Neural crest cell (in vitro differentiated cells): ENCODE measurements around the gene OR10A6. TPM values are rescaled to one million over a fixed set of nuclear protein-coding genes. Genes with fewer than 3 reads are reported as not detected.

Experiments
- DNase-seq: peaks from one replicate; pipeline ENCODE4 v3.0.0; 2021; ENCODE audit warnings: low read depth, mixed read lengths, low spot score
- H3K27ac Mint-ChIP-seq: one replicate; pipeline ENCODE4 v1.8.0; 2021; ENCODE audit warnings: mild to moderate bottlenecking, mixed read lengths; ENCODE audit not compliant: unreplicated experiment
- H3K27me3 Mint-ChIP-seq: 2 replicates; pipeline ENCODE4 v1.8.0; 2021; ENCODE audit warnings: low read depth, mild to moderate bottlenecking, mixed read lengths
- H3K36me3 Mint-ChIP-seq: 2 replicates; pipeline ENCODE4 v1.8.0; 2021; ENCODE audit warnings: low read depth, mild to moderate bottlenecking, mixed read lengths
- H3K4me1 Mint-ChIP-seq: 2 replicates; pipeline ENCODE4 v1.8.0; 2021; ENCODE audit warnings: mixed read lengths
- H3K4me3 Mint-ChIP-seq: one replicate; pipeline ENCODE4 v1.8.0; 2021; ENCODE audit warnings: mild to moderate bottlenecking, mixed read lengths
- H3K9me3 Mint-ChIP-seq: 2 replicates; pipeline ENCODE4 v1.8.0; 2021; ENCODE audit warnings: mixed read lengths
- total RNA-seq: library from RNA; stranded (reverse); gene quantifications from 2 replicates; pipeline ENCODE4 v1.2.1, GENCODE V29; 2021
- TF ChIP-seq, protein P1 (sequence below): fragments of 200-600 bp; sonication (generic); conservative IDR thresholded peaks from 2 replicates; pipeline ENCODE4 v1.5.0; 2021; ENCODE audit warnings: antibody characterized with exemption, mild to moderate bottlenecking

Gene OR10A6
- total RNA-seq, 1 donor from 2014 or later: not detected

GRCh38 chr11:7969756-7970646 is 38.9 kb upstream of the OR10A6 start:
- Mint-ChIP-seq H3K4me3 (no peak overlapping the region), H3K4me1 (no peaks in the 10 kb centered on the region), H3K27me3 (peaks cover 14% of the 10 kb centered on the region), H3K9me3 (no peaks in the 10 kb centered on the region), H3K36me3 (no peaks in the 10 kb centered on the region), H3K27ac (no peak overlapping the region)
- DNase-seq: no peak
- TF ChIP-seq, protein P1, sequence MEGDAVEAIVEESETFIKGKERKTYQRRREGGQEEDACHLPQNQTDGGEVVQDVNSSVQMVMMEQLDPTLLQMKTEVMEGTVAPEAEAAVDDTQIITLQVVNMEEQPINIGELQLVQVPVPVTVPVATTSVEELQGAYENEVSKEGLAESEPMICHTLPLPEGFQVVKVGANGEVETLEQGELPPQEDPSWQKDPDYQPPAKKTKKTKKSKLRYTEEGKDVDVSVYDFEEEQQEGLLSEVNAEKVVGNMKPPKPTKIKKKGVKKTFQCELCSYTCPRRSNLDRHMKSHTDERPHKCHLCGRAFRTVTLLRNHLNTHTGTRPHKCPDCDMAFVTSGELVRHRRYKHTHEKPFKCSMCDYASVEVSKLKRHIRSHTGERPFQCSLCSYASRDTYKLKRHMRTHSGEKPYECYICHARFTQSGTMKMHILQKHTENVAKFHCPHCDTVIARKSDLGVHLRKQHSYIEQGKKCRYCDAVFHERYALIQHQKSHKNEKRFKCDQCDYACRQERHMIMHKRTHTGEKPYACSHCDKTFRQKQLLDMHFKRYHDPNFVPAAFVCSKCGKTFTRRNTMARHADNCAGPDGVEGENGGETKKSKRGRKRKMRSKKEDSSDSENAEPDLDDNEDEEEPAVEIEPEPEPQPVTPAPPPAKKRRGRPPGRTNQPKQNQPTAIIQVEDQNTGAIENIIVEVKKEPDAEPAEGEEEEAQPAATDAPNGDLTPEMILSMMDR: no peak

DNA sequence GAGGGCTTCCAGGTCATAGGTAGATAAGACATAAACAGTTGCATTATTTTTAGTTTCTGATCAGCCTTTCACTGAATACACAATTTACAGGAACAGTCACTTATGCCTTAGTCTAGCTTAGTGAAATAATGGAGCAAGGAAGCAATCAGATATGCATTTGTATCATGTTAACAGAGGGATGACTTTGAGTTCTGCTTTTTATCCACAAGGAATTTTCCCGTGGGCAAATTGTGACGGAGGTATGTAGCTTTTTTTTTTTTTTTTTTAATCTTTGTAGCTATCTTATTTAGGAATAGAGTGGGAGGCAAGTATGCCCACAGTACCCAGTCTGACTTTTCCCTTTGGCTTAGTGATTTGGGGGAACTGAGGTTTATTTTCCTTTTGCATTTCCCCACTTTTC is 37.6 kb upstream of the OR10A6 start:
- Mint-ChIP-seq H3K4me3 (no peak overlapping the region), H3K36me3 (no peaks in the 10 kb centered on the region), H3K4me1 (no peaks in the 10 kb centered on the region), H3K9me3 (no peaks in the 10 kb centered on the region), H3K27me3 (peaks cover 14% of the 10 kb centered on the region), H3K27ac (no peak overlapping the region)
- no peak for DNase-seq
- TF ChIP-seq, protein P1: no peak

- Mint-ChIP-seq H3K27me3 (peaks cover 11% of the 10 kb centered on the region), H3K36me3 (no peaks in the 10 kb centered on the region), H3K9me3 (no peaks in the 10 kb centered on the region), H3K4me3 (no peak overlapping the region), H3K27ac (no peak overlapping the region), H3K4me1 (no peaks in the 10 kb centered on the region)
- no peak for DNase-seq
- TF ChIP-seq, protein P1: no peak
Observed at GRCh38 chr11:7967826-7968225, 36.8 kb upstream of the OR10A6 start.

DNA sequence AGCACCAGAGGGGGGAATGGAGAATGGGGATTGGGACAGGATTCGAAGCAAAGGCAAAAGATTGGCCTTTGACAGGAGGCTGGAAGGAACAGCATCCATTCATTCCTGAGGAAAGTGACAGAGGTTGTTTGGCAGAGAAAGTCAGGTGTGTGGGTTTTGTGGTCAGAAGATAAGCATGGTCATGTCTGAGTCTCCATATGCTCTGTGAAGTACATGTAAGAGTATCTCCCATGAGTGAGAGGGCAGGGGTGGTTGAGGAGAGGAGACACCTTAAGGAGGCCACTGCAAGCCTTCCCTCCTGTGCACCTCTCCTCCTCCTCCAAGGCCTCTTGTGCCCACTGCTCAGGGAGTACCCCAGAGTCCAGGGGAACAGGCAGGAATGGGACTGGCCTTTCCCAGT is 36.0 kb upstream of the OR10A6 start:
- DNase-seq: no peak
- TF ChIP-seq, protein P1: no peak
- H3K36me3 Mint-ChIP-seq: no peaks in the 10 kb centered on the region
- H3K27me3 Mint-ChIP-seq: peaks cover 11% of the 10 kb centered on the region
- no peak overlapping the region for H3K27ac Mint-ChIP-seq
- no peaks in the 10 kb centered on the region for H3K9me3 Mint-ChIP-seq
- H3K4me1 Mint-ChIP-seq: no peaks in the 10 kb centered on the region
- no peak overlapping the region for H3K4me3 Mint-ChIP-seq

DNA sequence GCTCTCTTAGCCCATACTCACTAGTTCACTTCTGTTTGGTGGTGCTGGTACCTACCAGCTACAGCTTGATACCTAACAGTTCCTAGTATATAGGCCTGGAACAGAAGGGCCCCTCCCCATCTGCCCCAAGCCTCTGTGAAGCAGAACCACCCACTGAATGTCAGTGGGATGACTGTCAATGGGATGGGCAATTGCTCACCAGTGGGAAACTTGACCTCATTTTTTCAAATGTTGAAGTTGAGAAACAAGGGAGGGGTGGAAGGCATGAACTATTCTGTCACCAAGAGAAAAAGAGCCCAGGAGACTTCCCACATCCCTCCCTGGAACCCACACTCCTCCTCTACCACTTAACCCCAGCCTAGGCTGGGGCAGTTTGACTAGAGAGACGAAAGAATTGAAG is 34.3 kb upstream of the OR10A6 start, which contains the start of gene NLRP10:
Gene NLRP10, minus strand, starts transcription at position 62 of the 400 bp plus-strand sequence. CDS start 1,952 bp downstream, outside the sequence.
- DNase-seq: no peak
- H3K4me1 Mint-ChIP-seq: no peaks in the 10 kb centered on the region
- no peak within 1 kb of the TSS for H3K27ac Mint-ChIP-seq
- TF ChIP-seq, protein P1: no peak
- no peaks in the 10 kb centered on the region for H3K36me3 Mint-ChIP-seq
- H3K27me3 Mint-ChIP-seq: peaks cover 16% of the 10 kb centered on the region
- H3K9me3 Mint-ChIP-seq: peaks cover 2% of the 10 kb centered on the region
- no peak within 1 kb of the TSS for H3K4me3 Mint-ChIP-seq
